Measurements from ENCODE around the gene KSR1. TPM values are rescaled to one million over a fixed set of nuclear protein-coding genes. Genes with fewer than 3 reads are reported as not detected.

The KSR1 gene
- total and polyA plus RNA-seq, 2 of the 8 experiments (the other 6 are each of a cell fraction or from before 2014, with no cell fraction given), result 14.1 to 34.7 TPM

DNA sequence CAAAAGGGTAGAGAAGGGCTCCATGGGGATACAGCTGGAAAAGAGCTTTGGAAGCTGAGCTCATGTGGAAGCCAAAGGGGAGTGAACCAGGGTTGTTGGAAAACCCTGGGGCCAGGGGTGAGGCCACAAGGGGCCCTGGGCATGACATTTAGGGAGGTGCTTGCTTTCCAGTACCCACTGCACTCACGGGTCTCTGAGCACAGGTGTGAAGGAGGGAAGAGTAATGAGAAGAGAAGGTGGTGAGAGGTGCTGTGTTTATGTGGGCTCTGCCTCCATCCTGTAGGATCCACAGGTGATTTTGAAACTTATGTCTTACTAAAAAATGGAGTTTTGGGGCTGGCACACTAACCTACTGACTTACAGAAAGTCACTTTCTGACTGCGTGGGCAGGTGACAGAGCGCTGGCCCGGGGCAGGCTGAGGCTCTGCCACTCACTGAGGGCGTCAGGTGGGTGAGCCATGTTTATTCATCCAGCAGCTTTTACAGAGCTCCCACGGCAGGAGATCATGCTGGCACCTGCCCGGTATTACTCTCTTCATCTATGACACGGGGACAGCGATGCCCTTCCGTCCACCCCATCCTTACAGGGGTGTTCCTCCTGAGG lies 18.9 kb downstream of the KSR1 start (continued):
- TF ChIP-seq KDM1A (IDR thresholded peaks at IDR 0.05; ENCODE audit: borderline replicate concordance, low read length) (no peak), HDAC2 (IDR thresholded peaks at IDR 0.05; ENCODE audit: borderline replicate concordance in 1 of 2, low read depth in 2 of 2, low read length in 2 of 2) (no peak), TAF1 (IDR thresholded peaks at IDR 0.05; ENCODE audit: low read depth, low read length) (no peak), SP1 (IDR thresholded peaks at IDR 0.05; ENCODE audit: low read depth, low read length) (no peak), GTF2F1 (IDR thresholded peaks at IDR 0.05; ENCODE audit: borderline replicate concordance, low read depth, low read length) (no peak)

Data from H1 (cell line).